ENCODE data around the gene GNG4.
A peak's percentile ranks its signal among the peaks of the same experiment; 100 is the strongest.

Gene GNG4

DNA sequence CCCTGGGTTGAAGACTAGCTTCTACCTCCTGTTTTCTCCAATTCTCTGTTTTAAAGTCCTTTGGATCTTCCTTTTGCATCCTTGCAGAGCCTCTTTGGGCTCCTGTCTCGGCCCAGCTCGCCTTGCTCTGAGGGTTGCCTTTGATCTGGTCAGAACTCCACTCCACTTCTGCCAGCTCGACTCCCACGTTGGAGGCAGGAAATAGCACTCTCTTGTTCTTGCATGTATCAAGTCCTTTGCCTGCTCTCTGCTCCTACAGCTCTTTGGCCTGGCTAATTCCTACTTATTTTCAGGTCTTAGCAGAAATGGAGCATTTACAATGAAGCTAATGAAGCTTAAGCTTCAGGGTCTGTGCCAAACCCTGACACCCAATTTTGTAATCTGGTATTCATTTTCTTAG, 124.3 kb downstream of the GNG4 start:
- no peak for DNase-seq

DNA sequence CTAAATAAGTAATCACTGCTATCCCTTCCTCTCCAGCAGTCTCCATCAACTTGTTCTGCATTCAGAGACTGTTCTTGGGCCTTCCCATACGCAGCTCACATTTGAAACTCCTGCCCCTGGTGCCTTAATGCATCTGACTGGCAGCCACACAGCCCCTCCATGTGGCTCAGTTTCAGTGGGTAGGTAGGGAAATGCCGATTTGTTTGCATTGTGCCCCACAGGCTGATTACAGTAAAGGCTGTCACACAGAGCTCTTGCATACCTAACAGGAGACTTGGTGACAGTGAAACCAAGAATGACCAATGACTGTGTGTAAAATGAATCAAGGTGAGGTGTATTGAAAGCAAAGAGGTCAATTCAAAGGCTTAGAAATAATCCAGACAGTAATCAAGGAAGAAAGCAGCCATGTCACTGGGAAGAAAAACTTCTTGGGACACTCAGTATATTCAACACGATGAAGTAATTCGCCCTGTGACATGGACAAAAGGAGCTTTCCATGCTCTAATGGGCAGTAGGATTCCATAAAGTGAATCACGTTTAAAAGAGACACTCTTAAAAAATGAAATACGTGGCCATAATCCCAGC, 132.6 kb downstream of the GNG4 start:
- no peak for DNase-seq

DNA sequence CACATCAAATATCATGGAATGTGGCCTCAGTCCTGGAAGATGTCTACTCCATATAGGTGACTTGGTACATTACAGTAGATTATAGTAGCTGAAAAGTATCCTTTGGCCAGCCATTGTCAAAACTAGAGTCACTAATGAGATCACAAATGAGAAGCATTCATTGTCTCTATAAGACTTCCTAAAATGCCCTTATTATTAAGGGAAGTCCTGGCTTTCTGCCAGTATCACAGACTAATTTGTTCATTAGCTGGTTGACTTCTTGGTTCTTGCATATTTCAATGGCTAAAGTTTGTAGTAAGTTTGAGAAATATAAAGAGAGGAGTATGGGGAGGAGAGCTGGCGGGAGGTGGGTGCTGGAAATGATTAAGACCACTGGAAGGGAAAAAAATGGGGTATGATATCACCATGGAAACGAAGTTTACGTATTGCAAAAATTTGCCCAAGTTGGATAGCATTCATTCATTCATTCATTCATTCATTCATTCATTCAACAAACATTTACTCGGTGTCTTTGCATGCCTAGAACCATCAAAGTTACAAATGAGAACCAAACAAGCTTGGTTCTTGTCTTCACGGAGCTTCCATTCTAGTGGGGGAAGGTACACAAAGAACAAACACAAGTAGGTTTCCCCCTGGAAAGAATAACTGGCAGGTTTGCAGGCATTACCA, 133.6 kb downstream of the GNG4 start:
- no peak for DNase-seq

DNA sequence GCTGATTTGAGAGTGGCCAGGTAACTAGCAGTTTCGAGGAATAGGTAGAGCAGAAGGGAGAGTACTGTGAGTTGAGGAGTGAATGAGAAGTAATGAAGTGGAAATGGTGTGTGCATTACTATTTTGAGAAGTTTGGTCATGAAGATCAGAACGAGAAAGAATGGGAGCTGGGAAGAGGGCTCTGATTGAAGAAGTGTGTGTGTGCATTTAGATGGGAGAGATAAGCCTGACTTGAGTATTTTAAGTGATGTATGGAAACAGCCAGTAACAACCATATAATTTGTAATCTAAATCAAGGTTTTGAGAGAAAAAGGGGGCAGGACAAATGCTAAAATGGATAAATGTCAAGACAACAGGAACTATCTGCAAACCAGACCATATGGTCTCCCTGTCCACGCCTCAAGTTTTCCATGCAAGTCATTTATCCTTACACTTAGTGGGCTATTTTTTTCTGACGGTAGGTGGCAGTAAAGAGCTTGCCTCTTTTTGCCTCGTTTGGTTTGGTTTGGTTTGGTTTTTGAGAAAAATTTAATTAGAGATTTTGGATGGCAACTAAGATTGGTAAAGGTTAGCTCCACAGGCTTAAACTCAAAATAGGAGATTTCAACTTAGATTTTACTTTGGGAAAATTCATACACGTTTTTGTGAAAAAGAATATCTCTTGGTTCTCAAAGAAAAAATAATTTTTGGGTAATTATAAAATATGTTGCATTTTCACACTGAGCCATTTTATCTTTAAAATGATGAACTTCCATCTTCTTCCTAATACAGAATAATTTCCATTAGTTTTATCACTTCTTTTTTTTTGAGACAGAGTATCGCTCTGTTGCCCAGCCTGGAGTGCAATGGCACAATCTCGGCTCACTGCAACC, 135.9 kb downstream of the GNG4 start:
- peak; percentile 63 for DNase-seq

DNA sequence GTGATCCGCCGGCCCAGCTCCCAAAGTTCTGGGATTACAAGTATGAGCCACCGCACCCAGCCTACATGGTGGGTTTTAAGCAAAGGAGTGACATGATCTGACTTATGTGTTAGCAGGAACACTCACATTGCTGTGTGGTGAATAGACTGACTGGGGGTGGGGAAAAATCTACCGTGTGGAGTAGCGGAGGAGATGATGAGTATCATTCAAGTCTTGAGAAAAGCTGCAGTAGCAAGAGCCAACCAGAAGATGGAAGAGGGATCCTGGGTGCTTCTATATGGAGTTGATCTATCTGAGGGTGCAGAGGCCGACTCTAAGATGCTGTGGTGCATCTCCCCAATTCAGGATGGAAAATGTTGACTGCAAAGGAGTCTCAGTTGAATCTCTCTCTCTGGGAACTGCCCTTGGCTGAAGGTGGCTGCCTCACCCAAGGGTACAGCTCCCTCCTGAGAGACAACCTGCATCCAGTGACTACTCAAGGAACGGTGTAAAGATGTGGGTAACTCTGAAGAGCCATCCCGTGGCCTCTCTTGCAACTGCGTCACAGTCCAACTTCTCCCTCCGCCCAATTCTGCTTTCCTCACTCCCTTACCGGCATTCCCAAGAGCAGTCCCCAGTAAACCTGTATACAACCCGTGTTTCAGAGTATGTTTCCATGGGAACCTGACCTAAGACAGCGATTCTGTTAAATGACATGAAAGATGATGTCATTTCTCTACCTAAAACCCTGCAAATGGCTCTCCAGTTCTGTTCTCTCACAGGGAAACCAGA, 137.9 kb downstream of the GNG4 start:
- peak; percentile 15 for DNase-seq

DNA sequence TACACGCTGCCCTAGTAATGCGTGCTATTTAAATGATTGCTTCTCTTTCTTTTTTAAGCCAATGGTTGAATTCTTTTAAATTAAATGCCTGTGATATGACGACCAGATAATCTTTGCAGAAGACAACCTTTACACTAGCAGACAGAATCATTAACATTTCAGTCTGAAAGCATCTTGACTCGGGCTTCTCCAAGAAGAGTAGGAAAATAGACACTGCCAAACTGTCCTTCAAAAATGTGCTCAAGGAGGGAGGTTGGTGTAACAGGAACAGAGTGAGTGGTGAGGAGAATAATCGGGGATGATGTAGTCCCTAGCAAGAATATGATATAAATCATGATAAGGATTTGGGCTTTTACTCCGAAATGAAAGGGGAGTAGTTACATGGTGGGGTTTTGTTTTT, 138.8 kb downstream of the GNG4 start:
- no peak for DNase-seq

DNA sequence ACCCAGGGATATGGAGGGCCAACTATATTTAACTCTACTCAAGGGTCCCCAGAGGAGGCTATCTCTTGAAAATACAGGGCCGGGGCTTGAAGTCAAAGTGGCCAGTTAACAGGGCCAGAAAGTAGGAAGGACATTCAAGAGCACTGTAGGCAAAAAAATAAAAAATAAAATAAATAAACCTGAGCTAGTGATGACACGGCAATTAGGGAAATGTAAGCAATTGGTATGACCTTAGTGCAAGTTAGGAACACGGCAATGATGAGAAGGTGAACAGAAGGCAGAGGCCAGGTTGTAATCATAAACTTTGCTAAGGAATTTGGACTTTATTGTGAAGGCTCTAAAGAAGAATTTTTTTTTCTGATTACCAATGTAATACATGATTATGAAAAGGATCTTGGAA, 142.0 kb downstream of the GNG4 start:
- DNase-seq: no peak

DNA sequence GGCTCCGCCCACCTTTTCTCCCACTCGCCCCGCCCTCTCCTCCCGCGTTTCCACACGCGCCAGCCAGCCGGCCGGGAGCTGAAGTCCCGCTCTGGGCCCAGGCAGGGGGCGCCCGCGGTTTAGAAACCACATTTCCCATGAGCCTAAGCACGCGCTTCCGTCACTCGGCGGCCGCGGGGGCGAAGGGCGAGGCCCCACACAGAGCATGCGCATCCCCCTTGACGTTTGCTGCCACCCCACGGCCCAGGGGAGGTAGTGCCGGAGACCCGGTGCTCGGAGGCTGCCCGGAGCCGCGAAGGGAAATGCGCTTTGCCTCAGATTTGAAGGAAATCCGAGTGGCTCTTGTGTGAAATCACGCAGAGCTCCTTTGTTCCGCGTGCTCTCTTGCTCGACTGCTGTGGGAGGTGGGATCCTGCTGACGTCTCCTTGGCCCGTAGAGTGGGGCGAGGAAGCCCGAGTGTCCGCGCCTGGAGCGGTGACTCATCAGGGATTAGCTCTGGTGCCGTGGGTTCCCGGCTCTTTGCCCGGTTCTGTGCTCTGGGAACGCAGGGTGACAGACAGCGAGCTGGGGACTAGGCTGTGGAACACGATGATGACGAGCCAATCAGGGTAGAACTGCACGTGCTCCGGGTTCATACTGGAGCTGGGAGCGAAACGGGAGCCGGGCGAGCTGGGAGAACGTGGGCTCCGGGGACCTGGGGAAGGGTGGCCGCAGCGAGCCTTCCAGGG, 144.9 kb downstream of the GNG4 start:
- peak; percentile 97 for DNase-seq

DNA sequence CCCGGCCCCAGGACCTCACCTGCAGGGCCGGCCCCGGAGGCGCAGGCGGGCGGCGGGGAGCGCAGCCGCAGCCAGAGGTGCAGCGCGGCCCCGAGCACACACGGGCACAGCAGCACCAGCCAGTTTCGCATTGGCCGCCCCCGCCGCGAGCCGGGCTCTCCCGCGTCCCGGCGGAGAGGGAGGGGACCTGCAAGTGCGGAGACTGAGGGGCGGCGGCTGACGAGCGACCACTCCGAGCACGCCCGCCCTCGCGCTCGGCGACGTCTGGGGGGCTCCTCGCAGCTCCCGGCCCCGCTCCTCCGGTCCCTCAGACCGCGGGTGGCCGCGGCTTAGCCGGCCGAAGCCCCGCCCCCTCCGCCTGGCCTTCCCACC, 145.5 kb downstream of the GNG4 start, which contains the start of gene B3GALNT2:
Gene B3GALNT2 (minus strand): TSS at position 331 of the 372 bp plus-strand sequence. CDS start 200 bp downstream, at position 131.
- no peak for DNase-seq

DNA sequence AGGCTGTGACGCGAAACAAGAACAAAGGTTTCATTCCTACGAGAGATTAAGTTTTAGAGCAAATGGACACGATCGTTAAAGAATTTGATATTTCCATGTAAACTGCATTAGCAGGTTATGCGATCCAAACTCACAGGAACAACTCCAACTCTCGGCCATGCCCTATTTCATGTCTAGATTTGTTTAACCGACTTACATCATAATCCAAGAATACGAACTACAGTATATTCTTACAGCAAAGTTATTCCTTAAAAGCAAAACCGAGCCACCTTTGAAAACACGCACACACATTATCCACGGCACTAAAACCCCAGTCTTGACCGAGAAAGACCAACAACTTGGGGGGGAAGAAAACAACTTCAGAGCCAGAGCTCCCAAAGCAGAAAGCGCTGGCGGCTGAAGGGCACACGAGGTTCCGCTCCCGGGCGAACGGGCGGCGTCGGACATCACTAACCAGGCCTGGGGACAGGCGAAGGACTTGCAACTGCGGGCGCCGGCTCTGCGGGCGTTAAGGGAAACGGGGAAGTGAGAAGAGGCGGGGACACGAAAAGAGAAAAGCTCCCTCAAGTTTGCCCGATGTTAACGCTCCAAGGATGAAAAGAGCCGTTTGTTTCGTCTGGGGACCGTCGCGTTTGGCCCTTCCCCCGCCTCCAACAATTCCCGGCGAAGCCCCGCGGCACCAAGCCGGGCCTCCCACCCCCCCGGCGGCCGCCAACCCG, 146.0 kb downstream of the GNG4 start:
- DNase-seq: no peak

DNA sequence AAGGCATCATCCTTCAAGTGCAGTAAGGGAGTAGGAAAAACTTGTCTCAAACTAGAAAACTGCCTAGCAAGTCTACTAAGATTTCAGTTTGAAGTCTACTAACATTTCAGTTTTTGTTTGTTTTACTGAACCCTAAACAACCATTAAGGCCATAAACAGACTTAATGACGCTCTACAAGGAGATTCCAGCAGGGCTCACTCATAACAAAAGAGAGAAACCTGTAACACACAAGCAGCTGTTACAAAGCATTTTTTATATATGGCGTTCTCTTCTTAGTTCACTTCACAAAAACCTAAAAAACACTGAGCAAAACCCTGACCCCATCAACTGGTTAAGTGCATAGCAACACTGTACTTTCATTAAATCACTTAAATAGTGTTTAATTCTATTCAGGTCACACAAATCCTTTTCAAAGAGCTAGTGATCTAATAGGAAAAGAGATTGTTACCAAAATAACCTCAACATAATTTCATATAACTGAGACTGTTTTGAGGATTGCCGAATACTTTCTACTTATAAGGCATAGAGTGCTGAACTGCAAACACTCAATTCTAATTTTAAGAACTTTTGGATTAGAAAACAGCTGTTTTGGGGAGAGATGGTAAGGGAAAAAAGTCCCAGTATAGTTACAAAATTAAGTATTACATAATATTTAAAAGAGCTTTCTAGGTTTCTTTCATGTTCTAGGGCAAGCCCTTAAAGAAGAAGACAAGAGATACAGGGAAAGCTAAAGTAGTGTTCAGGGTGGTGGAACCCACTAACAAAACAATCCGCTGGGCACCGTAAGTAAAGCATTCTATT, 146.8 kb downstream of the GNG4 start:
- DNase-seq: no peak

DNA sequence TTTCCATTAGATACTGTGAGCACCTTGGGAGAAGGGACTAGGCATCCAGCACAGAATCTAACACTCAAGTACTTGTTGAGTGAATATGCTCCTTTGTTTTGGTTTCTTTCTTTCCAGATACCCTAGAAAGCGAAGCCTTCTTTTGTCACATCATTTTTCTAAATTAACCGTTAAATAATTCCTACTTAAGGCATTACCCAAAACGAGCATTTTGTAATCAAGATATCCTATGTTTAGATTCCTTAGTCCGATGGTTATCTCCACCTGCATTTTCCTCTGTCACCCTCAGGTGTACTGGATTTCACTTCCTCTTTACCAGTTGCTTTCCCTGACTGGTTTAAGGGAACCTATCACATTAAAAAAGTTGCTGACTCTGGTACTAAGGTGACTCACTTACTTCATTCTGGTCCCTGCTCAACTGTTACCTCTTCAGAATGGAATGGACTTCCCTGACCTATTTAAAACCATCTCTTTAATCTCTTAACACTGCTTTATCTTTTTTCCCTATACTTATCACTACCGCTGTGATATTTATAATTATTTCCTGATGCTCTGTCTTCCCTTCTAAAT, 148.5 kb downstream of the GNG4 start:
- DNase-seq: no peak

Data from DMS 273 treated with DMSO at 0.1 percent for 48 hours (cell line).